Upper lobe of left lung (tissue), 4 donors: ENCODE results near the gene PROB1.

Experiments
- EP300 ChIP-seq, 4 donors: sonication (generic); formaldehyde crosslinking; IDR thresholded peaks; one replicate each; pipeline ENCODE4 v1.5.1; 2017; ENCODE audit warnings: antibody characterized with exemption in 4 of 4, control low read depth in 2 of 4
- POLR2AphosphoS5 ChIP-seq, 2 donors: sonication (generic); formaldehyde crosslinking; IDR thresholded peaks; one replicate each; pipeline ENCODE4 v1.5.1; 2017; ENCODE audit warnings: antibody characterized with exemption in 2 of 2
- TF ChIP-seq, protein P1 (sequence below), 6 experiments: fragments of 450-650 bp in 4 of 6; fragments of 200-600 bp in 2 of 6; sonication (generic) in 2 of 6; IDR thresholded peaks; one replicate each; pipeline ENCODE4 v1.5.1; 2016 to 2019; ENCODE audit warnings: antibody characterized with exemption in 6 of 6

GRCh38 chr5:139431706-139432105, 36.8 kb upstream of the PROB1 start:
- TF ChIP-seq, protein P1, sequence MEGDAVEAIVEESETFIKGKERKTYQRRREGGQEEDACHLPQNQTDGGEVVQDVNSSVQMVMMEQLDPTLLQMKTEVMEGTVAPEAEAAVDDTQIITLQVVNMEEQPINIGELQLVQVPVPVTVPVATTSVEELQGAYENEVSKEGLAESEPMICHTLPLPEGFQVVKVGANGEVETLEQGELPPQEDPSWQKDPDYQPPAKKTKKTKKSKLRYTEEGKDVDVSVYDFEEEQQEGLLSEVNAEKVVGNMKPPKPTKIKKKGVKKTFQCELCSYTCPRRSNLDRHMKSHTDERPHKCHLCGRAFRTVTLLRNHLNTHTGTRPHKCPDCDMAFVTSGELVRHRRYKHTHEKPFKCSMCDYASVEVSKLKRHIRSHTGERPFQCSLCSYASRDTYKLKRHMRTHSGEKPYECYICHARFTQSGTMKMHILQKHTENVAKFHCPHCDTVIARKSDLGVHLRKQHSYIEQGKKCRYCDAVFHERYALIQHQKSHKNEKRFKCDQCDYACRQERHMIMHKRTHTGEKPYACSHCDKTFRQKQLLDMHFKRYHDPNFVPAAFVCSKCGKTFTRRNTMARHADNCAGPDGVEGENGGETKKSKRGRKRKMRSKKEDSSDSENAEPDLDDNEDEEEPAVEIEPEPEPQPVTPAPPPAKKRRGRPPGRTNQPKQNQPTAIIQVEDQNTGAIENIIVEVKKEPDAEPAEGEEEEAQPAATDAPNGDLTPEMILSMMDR (IDR thresholded peaks at IDR 0.05): no peak
- TF ChIP-seq EP300 (IDR thresholded peaks at IDR 0.05) (no peak), POLR2AphosphoS5 (IDR thresholded peaks at IDR 0.05) (no peak)
